Measurements from ENCODE around the gene OPN1MW.
"Not testable (repeated sequence)": the region's sequence is repeated elsewhere in the genome, so short reads cannot be mapped to it uniquely, and the experiment has no call there.

The OPN1MW gene

DNA sequence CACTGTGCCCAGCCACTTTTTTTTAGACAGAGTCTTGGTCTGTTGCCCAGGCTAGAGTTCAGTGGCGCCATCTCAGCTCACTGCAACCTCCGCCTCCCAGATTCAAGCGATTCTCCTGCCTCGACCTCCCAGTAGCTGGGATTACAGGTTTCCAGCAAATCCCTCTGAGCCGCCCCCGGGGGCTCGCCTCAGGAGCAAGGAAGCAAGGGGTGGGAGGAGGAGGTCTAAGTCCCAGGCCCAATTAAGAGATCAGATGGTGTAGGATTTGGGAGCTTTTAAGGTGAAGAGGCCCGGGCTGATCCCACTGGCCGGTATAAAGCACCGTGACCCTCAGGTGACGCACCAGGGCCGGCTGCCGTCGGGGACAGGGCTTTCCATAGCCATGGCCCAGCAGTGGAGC is at the start of gene OPN1MW:
OPN1MW (plus strand) TSS at position 301 of the 400 bp plus-strand sequence; CDS start at position 383, 82 bp downstream.
- not testable (repeated sequence) for DNase-seq

DNA sequence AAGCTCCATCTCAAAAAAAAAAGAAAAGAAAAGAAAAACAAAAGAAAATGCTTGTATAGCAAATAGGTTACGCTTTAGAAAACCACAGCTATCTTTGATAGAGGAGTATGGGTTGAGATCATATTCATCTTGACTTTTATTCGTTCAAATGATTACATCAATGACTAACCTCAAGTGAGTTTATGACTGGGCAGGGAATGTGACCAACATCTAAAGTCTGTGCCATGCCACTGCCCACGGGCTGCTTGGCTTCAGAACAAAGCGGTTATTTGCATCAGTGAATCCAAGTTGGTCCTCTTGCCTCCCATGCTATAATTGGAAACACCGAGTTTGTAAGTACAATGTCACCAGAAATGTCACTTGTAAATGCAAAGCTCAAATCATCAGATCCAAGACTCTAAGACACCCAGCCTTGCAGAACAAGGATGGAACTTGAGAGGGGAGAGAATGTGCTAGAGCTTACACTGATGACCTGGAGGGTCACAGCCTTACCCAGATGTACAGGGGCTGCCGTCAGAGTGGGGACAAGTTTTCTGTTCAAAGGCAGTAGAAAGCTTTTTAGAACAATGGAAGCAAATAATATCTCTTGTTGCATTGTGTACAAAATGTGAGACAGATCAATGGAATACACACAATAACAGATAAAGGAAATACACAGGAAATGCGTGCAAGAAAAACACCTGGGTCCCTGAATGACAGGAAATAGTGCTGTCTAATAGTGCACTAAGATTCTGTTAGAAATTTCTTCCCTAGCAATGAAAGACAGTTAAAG is 46.8 kb upstream of the OPN1MW start:
- DNase-seq, result no peak

GRCh38 chrX:154136627-154137161 is 45.7 kb upstream of the OPN1MW start:
- DNase-seq, result peak; percentile 41

- DNase-seq, result no peak
Observed at GRCh38 chrX:154138857-154139256, 43.5 kb upstream of the OPN1MW start.

DNA sequence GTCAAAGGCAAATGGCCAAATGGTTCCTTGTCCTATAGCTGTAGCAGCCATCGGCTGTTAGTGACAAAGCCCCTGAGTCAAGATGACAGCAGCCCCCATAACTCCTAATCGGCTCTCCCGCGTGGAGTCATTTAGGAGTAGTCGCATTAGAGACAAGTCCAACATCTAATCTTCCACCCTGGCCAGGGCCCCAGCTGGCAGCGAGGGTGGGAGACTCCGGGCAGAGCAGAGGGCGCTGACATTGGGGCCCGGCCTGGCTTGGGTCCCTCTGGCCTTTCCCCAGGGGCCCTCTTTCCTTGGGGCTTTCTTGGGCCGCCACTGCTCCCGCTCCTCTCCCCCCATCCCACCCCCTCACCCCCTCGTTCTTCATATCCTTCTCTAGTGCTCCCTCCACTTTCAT is 42.2 kb upstream of the OPN1MW start:
- no peak for DNase-seq

- no peak for DNase-seq
Observed at GRCh38 chrX:154140742-154141141, 41.7 kb upstream of the OPN1MW start.

GRCh38 chrX:154142386-154142785 is 40.0 kb upstream of the OPN1MW start:
- no peak for DNase-seq

DNA sequence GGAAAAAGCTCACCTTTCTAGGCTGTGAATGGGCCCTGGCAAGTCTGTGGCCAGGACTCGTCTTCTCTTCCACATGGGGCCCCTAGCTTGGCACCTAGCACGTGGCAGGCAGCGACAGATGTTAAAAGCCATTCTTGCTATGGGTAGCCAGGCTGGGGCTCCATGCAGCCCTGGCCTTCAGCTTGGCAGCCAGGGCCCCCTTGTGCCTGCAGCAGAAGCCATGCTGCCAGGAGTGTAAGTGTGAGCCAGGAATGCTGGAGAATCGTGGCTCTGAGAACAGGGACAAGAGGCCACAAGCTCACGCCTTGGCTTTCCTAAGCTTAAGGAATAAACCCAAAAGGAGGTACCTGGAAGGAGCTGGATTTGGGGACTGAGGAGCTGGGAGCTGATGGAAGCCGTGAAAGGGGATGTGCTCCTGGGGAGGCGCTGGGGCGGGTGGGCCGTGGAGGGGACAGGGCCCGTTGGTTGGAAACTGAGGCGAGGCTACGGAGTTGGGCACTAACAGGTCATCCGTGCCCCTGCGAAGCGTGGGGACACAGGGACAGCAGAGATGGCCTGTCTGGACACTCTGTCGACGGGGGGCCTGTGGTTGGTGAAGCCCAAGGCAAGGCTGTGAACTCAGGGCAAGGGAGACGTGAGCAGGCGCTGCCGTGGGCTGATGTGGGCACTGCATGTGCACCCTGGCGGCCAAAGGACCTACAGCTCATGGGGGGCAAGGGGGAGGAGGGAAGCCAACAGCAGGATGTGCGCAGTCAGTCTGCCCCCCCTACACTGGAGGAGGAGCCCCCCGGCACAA is 39.2 kb upstream of the OPN1MW start:
- no peak for DNase-seq

DNA sequence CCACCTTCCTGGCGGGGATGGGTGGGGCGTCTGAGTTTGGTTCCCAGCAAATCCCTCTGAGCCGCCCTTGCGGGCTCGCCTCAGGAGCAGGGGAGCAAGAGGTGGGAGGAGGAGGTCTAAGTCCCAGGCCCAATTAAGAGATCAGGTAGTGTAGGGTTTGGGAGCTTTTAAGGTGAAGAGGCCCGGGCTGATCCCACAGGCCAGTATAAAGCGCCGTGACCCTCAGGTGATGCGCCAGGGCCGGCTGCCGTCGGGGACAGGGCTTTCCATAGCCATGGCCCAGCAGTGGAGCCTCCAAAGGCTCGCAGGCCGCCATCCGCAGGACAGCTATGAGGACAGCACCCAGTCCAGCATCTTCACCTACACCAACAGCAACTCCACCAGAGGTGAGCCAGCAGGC is 38.4 kb upstream of the OPN1MW start, which contains the start of gene OPN1LW:
OPN1LW (plus strand) TSS at position 234 of the 400 bp plus-strand sequence; CDS start at position 275, 41 bp downstream.
- DNase-seq, result not testable (repeated sequence)

GRCh38 chrX:154151030-154151429 is 31.4 kb upstream of the OPN1MW start:
- DNase-seq, result not testable (repeated sequence)

DNA sequence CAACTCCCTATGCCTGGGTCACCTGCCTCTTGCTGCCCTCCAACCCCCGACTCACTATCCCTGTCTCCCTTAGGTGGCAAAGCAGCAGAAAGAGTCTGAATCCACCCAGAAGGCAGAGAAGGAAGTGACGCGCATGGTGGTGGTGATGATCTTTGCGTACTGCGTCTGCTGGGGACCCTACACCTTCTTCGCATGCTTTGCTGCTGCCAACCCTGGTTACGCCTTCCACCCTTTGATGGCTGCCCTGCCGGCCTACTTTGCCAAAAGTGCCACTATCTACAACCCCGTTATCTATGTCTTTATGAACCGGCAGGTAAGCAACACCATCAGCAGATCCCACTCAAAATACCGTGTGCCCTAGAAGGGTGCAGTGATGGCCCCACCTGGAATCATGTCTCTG is 26.2 kb upstream of the OPN1MW start:
- not testable (repeated sequence) for DNase-seq

DNA sequence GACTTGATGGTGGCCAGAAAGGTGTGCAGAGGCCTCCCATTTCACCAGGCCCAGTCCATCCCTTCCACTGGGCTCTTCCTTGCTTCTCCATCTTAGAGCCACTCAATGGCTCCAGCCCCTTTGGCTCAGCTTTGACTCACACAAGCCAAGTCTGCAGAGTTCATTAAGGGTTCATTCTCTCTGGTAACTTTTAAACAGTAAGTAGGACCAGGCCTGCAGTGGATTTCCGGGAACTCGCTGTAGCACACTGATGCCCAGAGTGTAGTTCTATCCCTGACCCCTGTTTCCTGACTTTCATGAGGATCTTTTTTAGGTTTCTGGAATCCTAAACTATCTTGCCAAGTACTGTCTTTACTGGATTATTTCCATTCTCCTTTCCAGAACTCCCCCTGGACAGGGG is 25.2 kb upstream of the OPN1MW start:
- not testable (repeated sequence) for DNase-seq

- DNase-seq, result not testable (repeated sequence)
Observed at GRCh38 chrX:154159345-154159744, 23.1 kb upstream of the OPN1MW start.

DNA sequence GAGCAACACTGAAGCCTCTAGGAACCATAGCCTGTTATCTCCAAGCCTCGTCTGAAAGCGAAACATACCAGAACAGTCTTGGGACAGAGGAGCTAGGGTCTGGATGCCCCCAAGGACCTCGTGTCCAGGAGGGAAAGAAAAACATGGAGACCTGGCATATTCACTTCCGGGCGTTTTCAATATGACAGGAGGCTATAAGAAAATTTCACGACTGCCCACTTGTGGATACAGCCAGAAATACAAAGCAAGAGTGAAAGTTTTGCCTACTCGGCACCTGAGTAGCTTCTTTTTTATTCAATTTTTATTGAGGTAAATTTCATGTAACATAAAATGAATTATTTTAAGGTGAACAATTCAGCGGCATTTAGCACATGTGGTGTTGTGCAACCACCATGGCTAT is 17.5 kb upstream of the OPN1MW start:
- DNase-seq, result not testable (repeated sequence)

- not testable (repeated sequence) for DNase-seq
Observed at GRCh38 chrX:154168384-154168783, 14.0 kb upstream of the OPN1MW start.

DNA sequence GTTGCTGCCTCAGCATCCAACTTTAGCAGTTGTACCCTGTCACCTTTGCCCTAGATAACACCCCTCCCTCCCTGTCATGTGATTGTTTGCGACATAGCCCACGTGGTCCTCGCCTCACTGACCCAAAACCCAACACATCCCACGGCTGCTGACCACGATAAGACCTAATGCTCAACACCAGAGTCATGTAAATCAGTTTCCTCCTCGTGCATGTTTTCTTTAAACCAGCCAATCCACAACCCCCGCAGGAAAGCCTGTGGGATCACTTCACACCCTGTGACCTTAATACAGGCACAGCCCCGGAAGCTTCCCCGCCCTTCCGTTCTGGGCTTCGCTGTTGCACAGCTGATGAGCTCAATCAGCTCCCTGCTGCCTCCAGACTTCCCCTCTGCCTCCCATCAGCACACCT is 9.9 kb upstream of the OPN1MW start:
- DNase-seq, result not testable (repeated sequence)

DNA sequence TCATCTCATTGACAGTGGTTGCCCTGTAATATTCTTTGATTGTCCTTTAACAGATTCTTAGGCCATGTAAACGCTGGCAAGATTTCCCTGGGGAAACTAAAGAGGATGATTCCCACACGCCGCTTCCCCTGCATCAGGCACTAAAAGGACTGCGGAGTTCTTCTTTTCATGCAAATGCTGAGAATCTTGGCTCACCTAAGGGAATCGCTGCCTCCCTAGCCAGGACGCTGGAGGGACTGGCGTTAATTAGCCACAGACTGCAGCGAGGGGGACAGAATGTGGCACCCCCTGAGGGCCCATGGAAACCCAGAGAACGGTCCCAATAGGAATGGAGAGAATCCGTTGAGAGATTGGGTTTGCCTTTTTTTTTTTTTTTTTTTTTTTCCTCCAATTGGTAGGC is 8.0 kb upstream of the OPN1MW start:
- DNase-seq, result not testable (repeated sequence)

- DNase-seq, result not testable (repeated sequence)
Observed at GRCh38 chrX:154183794-154184193, 1.4 kb downstream of the OPN1MW start.

- not testable (repeated sequence) for DNase-seq
Observed at GRCh38 chrX:154192846-154193245, 10.4 kb downstream of the OPN1MW start.

- DNase-seq, result not testable (repeated sequence)
Observed at GRCh38 chrX:154194316-154194715, 11.9 kb downstream of the OPN1MW start.

DNA sequence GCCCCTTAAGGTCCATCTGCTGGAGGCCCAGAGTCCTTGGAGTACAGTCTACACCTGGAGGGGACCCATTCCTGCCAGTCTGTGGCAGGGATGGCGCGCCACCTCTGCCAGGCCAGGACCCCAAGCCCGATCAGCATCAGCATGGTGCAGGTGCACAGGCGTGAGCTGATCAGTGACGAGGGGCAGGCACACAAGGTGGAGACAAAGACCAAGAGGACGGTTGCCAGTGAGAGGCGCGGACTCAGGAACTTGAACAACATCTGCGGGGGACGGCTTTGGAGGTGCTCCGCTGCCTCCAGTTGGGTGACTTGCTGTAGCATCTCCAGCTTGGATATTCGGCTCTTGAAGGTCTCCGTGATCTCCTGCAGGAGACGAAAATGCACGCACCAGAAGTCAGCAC is 14.1 kb downstream of the OPN1MW start:
- DNase-seq, result not testable (repeated sequence)

DNA sequence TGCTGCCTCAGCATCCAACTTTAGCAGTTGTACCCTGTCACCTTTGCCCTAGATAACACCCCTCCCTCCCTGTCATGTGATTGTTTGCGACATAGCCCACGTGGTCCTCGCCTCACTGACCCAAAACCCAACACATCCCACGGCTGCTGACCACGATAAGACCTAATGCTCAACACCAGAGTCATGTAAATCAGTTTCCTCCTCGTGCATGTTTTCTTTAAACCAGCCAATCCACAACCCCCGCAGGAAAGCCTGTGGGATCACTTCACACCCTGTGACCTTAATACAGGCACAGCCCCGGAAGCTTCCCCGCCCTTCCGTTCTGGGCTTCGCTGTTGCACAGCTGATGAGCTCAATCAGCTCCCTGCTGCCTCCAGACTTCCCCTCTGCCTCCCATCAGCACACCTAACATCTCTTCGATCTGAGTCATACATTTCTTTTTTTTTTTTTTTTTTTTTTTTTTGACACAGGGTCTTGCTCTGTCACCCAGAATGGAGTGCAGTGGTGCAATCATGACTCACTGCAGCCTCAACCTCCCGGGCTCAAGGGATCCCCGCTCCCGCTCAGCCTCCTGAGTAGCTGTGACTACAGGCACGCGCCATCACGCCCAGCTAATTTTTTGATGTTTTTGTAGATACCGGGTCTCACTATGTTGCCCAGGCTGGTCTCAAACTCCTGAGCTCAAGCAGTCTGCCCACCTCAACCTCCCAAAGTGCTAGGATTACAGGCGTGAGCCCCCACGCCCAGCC is 27.4 kb downstream of the OPN1MW start:
- not testable (repeated sequence) for DNase-seq

GRCh38 chrX:154211057-154211456 is 28.7 kb downstream of the OPN1MW start:
- DNase-seq, result not testable (repeated sequence)
